GM12872 (cell line): ENCODE results near the gene EFHD2.

ENCODE experiments used
- TF ChIP-seq, protein P1 (sequence below): IDR thresholded peaks from 3 replicates; pipeline ENCODE4 v1.5.1; 2011; ENCODE audit warnings: low read depth, mild to moderate bottlenecking, low read length, moderate library complexity; ENCODE audit not compliant: insufficient read depth

Gene EFHD2

DNA sequence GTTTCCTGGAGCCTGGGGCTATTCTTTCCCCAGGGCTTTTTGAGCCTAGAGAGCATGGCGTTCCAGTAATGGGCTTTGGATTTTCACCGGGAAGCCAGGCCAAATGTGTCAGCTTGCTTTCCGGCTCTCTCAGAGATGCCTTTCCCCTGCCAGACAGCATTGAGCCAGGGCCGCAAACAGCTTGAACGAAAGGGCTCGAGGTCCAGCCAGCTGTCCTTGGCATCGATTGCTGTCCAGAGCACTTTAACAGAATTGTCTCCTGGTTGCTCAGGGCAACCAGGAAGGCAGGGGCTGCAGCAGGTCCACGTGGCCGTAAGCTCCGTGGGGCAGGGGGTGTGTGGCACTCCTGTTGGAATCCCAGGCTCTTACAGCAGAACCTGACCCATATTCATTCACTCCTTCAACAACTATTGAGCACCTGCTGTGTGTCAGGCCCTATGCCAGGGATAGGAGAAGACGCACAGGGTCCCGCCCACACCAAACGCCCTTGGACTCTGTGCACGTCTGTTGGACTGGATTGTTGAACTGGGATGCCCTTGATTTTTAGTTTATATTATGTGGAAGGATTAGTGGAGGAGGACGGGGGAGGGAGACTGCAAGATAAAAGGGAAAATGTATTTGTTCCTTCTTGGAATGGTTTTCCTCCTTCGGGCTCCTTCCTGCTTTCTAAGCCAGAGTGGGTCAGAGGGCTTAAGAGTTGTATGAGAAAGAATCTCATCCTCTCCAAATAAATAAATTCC is 38.7 kb upstream of the EFHD2 start:
- TF ChIP-seq, protein P1, sequence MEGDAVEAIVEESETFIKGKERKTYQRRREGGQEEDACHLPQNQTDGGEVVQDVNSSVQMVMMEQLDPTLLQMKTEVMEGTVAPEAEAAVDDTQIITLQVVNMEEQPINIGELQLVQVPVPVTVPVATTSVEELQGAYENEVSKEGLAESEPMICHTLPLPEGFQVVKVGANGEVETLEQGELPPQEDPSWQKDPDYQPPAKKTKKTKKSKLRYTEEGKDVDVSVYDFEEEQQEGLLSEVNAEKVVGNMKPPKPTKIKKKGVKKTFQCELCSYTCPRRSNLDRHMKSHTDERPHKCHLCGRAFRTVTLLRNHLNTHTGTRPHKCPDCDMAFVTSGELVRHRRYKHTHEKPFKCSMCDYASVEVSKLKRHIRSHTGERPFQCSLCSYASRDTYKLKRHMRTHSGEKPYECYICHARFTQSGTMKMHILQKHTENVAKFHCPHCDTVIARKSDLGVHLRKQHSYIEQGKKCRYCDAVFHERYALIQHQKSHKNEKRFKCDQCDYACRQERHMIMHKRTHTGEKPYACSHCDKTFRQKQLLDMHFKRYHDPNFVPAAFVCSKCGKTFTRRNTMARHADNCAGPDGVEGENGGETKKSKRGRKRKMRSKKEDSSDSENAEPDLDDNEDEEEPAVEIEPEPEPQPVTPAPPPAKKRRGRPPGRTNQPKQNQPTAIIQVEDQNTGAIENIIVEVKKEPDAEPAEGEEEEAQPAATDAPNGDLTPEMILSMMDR: no peak

DNA sequence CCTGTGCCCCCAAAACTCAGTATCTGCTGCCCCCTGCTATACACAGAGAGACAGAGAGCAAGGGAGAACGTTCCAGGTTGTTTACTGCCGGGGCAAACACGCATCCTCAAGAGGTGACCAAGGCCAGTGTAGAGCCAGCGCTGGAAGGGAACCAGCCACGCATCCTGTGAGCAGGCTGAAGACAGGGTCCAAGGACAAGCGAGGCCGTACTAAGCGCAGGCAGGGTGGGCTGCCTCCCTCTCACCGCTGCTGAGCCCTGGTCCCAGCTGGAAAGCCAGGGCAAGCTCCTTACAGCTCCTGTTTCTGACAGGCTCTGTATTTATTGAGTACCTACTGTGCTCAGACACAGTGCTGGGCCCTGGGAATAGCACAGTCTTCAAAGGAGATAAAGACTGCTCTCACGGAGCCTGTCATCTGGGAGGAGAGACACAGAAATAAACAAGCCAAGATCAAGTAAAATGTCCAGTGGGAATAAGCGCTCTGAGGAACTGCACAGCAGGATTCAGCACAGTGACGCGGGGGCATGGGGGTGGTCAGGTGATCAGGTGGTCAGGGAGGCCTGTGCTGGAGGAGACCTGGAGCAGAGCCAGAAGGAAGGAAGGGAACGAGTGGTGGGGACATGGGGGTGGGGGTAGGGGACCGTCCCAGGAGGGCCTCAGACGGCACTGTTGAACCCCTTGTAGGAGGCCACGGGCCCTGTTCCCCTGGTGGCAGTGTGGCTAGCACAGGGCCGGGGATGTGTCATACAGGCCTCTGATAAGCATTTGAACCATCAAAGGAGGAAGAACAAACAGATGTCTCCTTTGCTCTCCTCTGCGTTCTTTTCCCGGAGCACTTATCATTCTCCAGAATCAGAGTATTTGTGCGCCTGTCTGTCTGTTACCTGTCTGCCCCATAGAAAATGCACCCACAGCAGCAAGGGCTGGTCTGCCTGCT is 37.8 kb upstream of the EFHD2 start:
- TF ChIP-seq, protein P1: no peak

DNA sequence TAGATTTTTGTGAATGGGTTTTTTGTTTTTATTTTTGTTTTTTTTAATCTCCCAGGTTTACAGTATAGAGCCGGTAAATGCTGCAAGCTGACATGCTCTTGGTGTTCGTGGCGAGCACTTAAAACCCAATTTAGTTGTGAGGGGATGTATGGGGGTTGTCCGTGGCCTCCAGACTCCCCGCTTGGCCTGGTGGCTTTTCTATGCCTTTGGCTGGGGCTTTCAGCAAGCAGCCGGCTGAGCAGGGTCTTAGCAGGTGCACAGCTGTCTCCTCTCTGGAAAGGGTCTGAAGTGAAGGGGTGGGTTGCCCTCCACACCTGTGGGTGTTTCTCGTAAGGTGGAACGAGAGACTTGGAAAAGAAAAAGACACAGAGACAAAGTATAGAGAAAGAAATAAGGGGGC is 31.0 kb upstream of the EFHD2 start:
- TF ChIP-seq, protein P1: no peak

DNA sequence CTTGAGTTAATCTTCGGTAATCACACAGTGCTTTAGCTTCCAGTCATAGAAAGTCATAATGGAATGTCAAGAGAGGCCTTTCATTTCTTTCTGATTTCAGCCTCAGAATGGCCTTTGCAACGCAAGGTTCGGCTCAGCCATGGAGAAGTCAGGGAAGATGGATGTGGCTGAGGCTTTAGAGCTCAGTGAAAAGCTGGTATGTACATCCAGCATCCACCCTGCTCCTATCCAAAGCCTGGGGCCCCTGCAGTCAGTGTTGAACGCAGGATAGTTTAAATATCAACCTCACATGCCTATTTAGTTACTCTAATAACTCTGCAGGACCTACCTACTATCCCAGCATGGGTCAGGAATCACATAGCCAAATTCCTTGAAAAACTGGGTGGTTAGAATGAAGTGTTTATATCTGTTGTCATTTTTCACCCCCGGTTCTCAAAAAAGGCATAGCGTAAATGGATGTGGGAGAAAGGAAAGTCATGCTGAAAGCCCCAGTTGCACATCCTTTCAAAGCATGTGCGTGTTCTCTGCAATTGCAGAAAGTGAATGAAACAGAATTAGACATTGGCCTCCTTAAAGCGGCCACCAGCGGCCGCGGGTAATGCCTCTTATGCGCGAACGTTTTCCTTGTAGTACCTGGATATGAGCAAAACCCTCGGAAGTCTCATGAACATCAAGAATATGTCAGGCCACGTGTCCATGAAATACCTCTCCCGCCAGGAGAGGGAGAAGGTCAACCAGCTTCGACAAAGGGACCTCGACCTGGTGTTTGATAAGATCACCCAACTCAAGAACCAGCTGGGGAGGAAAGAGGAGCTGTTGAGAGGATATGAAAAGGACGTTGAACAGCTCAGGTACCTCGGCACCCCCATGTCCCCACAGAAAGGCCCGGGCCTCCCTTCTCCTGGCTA is 28.8 kb upstream of the EFHD2 start:
- TF ChIP-seq, protein P1: no peak

DNA sequence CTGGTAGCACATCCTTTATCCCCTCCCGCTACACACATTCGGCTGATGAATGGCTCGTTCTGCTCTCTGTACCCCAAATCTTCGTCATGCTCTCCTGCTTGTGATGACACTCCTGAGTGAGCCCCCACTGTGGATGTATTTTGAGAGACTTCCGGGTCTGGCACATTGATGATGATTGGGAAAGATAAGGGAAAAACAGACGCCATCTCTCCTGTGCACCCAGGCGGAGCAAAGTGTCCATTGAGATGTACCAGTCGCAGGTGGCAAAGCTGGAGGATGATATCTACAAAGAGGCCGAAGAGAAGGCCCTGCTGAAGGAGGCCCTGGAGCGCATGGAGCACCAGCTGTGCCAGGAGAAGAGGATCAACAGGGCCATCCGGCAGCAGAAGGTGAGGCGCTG is 27.9 kb upstream of the EFHD2 start:
- TF ChIP-seq, protein P1: no peak

DNA sequence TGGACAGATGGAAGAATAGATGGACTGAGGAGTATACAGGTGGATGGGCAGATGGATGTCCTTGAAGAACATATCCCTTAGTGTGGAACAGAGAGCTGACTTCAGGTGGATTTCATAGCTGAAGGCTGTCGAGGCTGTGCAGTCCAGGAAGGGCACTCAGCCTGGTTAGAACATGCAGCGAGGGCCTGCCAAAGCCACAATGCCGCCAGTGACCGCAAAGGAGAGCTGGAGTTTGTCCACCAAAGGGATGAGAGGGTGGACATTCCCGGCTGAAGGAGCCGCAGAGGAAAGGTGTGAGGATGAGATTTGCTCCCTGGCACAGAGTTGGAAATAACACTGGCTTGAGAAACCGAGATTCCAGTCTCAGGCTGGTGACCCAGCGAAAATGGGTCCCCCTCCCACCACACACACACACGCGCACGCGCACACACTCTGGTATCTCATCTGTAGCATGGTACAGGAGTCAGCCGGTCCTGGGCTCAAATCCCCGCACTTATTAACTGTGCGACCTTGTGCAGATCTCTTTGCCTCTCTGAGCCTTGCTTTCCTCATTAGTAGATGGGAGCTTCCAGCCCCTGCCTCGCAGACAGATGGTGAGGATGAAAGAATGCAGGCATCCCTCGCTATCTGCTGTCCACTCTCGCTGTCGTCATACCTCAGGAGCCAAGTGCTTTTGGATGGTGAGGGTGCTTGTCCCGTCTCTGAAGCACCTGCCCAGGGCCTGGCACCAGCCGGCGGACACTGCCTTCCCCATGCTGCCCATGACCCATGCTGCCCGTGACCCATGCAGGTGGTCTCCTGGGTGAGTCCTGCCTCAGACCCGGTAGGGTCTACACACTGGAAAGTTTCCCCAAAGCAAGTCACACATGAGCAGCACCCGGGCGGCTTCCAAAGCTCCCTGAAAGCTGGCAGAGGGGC is 26.8 kb upstream of the EFHD2 start:
- TF ChIP-seq, protein P1: no peak
